MM.1S (cell line): Measurements from ENCODE around the gene NSD1.

Source experiments
- DNase-seq: peaks from one replicate; pipeline ENCODE4 v3.0.0-alpha.2; 2015
- H2AFZ ChIP-seq: fragments of 300-600 bp; sonication (generic); 2 replicates; pipeline ENCODE4 v1.6.0; 2016; ENCODE audit warnings: antibody characterized with exemption, low read length
- H3F3A ChIP-seq: fragments of 300-600 bp; sonication (generic); 2 replicates; pipeline ENCODE4 v1.6.1; 2016; ENCODE audit warnings: mild to moderate bottlenecking, antibody characterized with exemption, low read length, moderate library complexity, mixed read lengths; ENCODE audit not compliant: insufficient read depth
- H3K27ac ChIP-seq: fragments of 300-600 bp; sonication (generic); 2 replicates; pipeline ENCODE4 v1.5.1; 2016; ENCODE audit warnings: mild to moderate bottlenecking, low read length
- H3K27me3 ChIP-seq: fragments of 300-600 bp; sonication (generic); replicated peaks from 2 replicates; pipeline ENCODE4 v1.6.0; 2016; ENCODE audit warnings: low read length; ENCODE audit not compliant: insufficient read depth
- H3K36me3 ChIP-seq: fragments of 300-600 bp; sonication (generic); replicated peaks from 2 replicates; pipeline ENCODE4 v1.6.1; 2016; ENCODE audit warnings: mild to moderate bottlenecking, low read length, mixed read lengths; ENCODE audit not compliant: insufficient read depth
- H3K4me1 ChIP-seq: fragments of 300-600 bp; sonication (generic); 2 replicates; pipeline ENCODE4 v1.6.1; 2016; ENCODE audit warnings: low read length, mixed read lengths
- H3K4me2 ChIP-seq: fragments of 300-600 bp; sonication (generic); 2 replicates; pipeline ENCODE4 v1.6.0; 2016; ENCODE audit warnings: low read depth, low read length
- H3K4me3 ChIP-seq: fragments of 300-600 bp; sonication (generic); 2 replicates; pipeline ENCODE4 v1.5.1; 2016; ENCODE audit warnings: low read length, mixed read lengths
- H3K79me2 ChIP-seq: fragments of 300-600 bp; sonication (generic); 2 replicates; pipeline ENCODE4 v1.6.1; 2016; ENCODE audit warnings: mixed run types, low read length, mixed read lengths
- H3K9ac ChIP-seq: fragments of 300-600 bp; sonication (generic); 2 replicates; pipeline ENCODE4 v1.6.1; 2016; ENCODE audit warnings: low read length, mixed read lengths
- H3K9me2 ChIP-seq: fragments of 300-600 bp; sonication (generic); replicated peaks from 2 replicates; pipeline ENCODE4 v1.6.1; 2016; ENCODE audit warnings: mild to moderate bottlenecking, low read length, mixed read lengths; ENCODE audit not compliant: insufficient read depth
- H3K9me3 ChIP-seq: fragments of 300-600 bp; sonication (generic); replicated peaks from 2 replicates; pipeline ENCODE4 v1.6.1; 2016; ENCODE audit warnings: mild to moderate bottlenecking, low read length, mixed read lengths; ENCODE audit not compliant: insufficient read depth
- H4K20me1 ChIP-seq: fragments of 300-600 bp; sonication (generic); 2 replicates; pipeline ENCODE4 v1.6.1; 2016; ENCODE audit warnings: mild to moderate bottlenecking, low read length, moderate library complexity, mixed read lengths; ENCODE audit not compliant: insufficient read depth
- CTCF ChIP-seq: fragments of 300-600 bp; sonication (generic); IDR thresholded peaks from 2 replicates; pipeline ENCODE4 v1.5.1; 2016; ENCODE audit warnings: antibody characterized with exemption, low read length, mixed read lengths
- EZH2 ChIP-seq: fragments of 300-600 bp; sonication (generic); optimal IDR thresholded peaks from 2 replicates; pipeline ENCODE3; 2017; ENCODE audit warnings: low read depth, mild to moderate bottlenecking, antibody characterized with exemption, low read length, mixed read lengths
- EZH2phosphoT487 ChIP-seq: fragments of 300-600 bp; sonication (generic); IDR thresholded peaks from 2 replicates; pipeline ENCODE4 v1.6.1; 2018; ENCODE audit warnings: antibody characterized with exemption, low read length

Gene NSD1

DNA sequence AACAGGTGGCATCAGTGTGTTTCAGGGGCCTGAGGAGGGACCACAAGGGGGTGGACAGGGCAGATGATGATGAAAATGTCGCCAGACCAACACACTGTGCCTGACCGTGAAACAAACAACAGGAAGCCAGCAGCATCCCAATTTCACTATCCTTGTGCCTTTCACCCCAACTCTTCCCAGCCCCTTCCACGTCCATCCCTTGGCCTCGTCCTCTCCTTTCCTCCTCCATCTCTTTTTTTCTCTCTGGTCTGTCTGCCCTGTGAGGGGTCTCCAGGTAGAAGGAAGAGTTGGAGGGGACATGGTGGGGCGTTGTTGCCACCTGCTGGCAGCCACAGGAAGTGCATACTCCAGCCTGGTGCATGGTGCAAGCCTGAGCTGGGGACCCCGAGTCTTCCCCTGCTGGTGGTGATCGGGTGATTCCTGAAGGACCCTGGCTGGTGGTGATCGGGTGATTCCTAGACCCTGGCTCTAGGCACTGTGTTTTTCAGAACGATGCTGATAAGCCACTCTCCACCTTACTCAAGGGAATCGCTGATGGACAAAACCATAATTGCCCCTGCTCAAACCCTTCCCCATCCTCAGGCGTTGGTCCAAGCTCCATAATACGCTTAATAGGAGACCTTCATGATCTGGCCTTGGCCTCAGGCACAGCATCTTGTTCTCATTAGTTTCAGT lies 21.7 kb upstream of the NSD1 start:
- no peaks in the 10 kb centered on the region for H3F3A ChIP-seq
- H2AFZ ChIP-seq, result peak overlapping the region; percentile 59
- no peaks in the 10 kb centered on the region for H3K9me3 ChIP-seq
- H3K27me3 ChIP-seq, result no peaks in the 10 kb centered on the region
- TF ChIP-seq CTCF, result peak; percentile 95
- no peak for TF ChIP-seq EZH2phosphoT487
- H3K36me3 ChIP-seq, result no peaks in the 10 kb centered on the region
- peak overlapping the region; percentile 30 for H3K4me2 ChIP-seq
- H3K9me2 ChIP-seq, result no peaks in the 10 kb centered on the region
- 0 out of 2 replicates have a peak, but pooled peaks cover 6% of the 10 kb centered on the region for H3K4me1 ChIP-seq
- H3K27ac ChIP-seq, result no peak overlapping the region
- no peaks in the 10 kb centered on the region for H3K79me2 ChIP-seq
- no peak overlapping the region for H3K9ac ChIP-seq
- no peaks in the 10 kb centered on the region for H4K20me1 ChIP-seq
- DNase-seq, result peak; percentile 42
- no peak overlapping the region; the same call in 1 of the 2 replicates for H3K4me3 ChIP-seq

- no peak for DNase-seq
- Histone ChIP-seq H3K9me3 (no peaks in the 10 kb centered on the region), H2AFZ (no peak overlapping the region), H3K79me2 (no peaks in the 10 kb centered on the region), H3K27ac (no peak overlapping the region), H3K4me1 (0 out of 2 replicates have a peak, but pooled peaks cover 6% of the 10 kb centered on the region), H3K9ac (no peak overlapping the region), H3K4me3 (no peak overlapping the region), H3F3A (no peaks in the 10 kb centered on the region), H4K20me1 (no peaks in the 10 kb centered on the region), H3K27me3 (no peaks in the 10 kb centered on the region), H3K4me2 (no peak overlapping the region), H3K36me3 (no peaks in the 10 kb centered on the region), H3K9me2 (no peaks in the 10 kb centered on the region)
- no peak for TF ChIP-seq EZH2phosphoT487
- TF ChIP-seq CTCF, result no peak
- no peak for TF ChIP-seq EZH2
These were observed 20.9 kb upstream of the NSD1 start for GRCh38 chr5:177112589-177113220.

DNA sequence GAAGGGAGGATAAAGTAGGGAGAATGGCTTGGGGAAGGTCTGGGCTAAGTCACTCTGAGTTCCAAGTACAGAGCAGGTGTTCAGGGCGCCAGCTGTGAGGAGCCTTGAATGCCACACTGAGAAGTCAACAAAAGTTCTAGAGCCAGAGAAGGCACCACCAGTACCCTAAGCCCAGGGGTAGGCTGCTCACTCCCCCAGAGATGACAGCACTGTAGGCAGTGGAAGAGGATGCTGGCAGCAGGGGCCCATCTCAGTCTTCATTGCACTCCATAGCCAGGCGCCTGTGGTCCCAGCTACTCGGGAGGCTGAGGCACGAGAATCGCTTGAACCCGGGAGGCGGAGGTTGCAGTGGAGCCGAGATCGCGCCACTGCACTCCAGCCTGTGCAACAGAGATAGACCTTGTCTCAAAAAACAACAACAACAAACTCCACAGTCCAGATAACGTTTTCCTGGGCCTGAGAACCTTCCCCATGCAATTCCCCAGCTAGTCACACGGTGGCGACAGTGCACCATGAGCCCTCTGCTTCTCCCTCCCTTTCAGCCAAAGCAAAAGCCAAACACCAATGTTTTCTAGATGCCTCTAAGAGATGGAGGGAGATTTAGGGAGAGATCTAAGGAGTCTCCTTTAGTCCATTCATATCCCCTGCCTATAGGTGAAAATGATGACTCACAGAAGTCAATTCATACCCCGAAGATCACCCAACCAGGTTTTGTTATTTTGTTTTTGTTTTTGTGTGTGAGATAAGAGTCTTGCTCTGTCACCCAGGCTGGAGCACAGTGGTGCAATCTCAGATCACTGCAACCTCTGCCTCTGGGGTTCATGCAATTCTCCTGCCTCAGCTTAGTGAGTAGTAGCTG lies 19.8 kb upstream of the NSD1 start:
- Histone ChIP-seq H3K4me3 (no peak overlapping the region), H3K9ac (no peak overlapping the region), H2AFZ (peak overlapping the region; percentile 67), H3K9me2 (no peaks in the 10 kb centered on the region), H3K79me2 (no peaks in the 10 kb centered on the region), H3K27me3 (no peaks in the 10 kb centered on the region), H3K36me3 (no peaks in the 10 kb centered on the region), H4K20me1 (no peaks in the 10 kb centered on the region), H3K4me1 (0 out of 2 replicates have a peak, but pooled peaks cover 6% of the 10 kb centered on the region), H3K4me2 (no peak overlapping the region), H3K9me3 (no peaks in the 10 kb centered on the region), H3K27ac (no peak overlapping the region), H3F3A (no peaks in the 10 kb centered on the region)
- TF ChIP-seq EZH2phosphoT487 (no peak), EZH2 (no peak), CTCF (peak; percentile 98)
- DNase-seq, result peak; percentile 64
